Neuronal stem cell (in vitro differentiated cells): Measurements from ENCODE around the gene PPP6R3.

Source experiments
- DNase-seq: peaks from one replicate; pipeline ENCODE4 v3.0.0-alpha.2; 2013; ENCODE audit warnings: low spot score
- H2AFZ ChIP-seq: one replicate; pipeline ENCODE4 v1.6.1; 2013; ENCODE audit warnings: mild to moderate bottlenecking, low read length, inconsistent platforms
- H2AK5ac ChIP-seq: 2 replicates; pipeline ENCODE4 v1.6.1; 2013; ENCODE audit warnings: low read depth, mild to moderate bottlenecking, inconsistent platforms, low read length, moderate library complexity, mixed read lengths
- H2BK120ac ChIP-seq: 2 replicates; pipeline ENCODE4 v1.6.1; 2013; ENCODE audit warnings: low read depth, mild to moderate bottlenecking, inconsistent platforms, low read length, moderate library complexity, mixed read lengths
- H2BK12ac ChIP-seq: one replicate; pipeline ENCODE4 v1.6.1; 2013; ENCODE audit warnings: low read length, inconsistent platforms
- H2BK15ac ChIP-seq: 2 replicates; pipeline ENCODE4 v1.6.1; 2013; ENCODE audit warnings: mild to moderate bottlenecking, low read length, inconsistent platforms, mixed read lengths
- H2BK5ac ChIP-seq: one replicate; pipeline ENCODE4 v1.6.1; 2013; ENCODE audit warnings: inconsistent platforms, mild to moderate bottlenecking, low read length, moderate library complexity
- H3K14ac ChIP-seq: one replicate; pipeline ENCODE4 v1.6.1; 2013; ENCODE audit warnings: low read length, inconsistent platforms
- H3K18ac ChIP-seq: 2 replicates; pipeline ENCODE4 v1.6.1; 2013; ENCODE audit warnings: low read length, inconsistent platforms
- H3K23ac ChIP-seq: 2 replicates; pipeline ENCODE4 v1.6.1; 2013; ENCODE audit warnings: low read depth, mild to moderate bottlenecking, mixed read lengths, low read length, inconsistent platforms; ENCODE audit not compliant: poor library complexity
- H3K27ac ChIP-seq: replicated peaks from 3 replicates; pipeline ENCODE4 v1.5.1; 2013; ENCODE audit warnings: low read length, inconsistent platforms
- H3K27me3 ChIP-seq, 3 experiments: 2 replicates each; pipeline ENCODE4 v1.6.1; 2013; ENCODE audit warnings: low read length in 3 of 3, mild to moderate bottlenecking in 2 of 3, inconsistent platforms in 1 of 3, low read depth in 1 of 3, mixed read lengths in 1 of 3, moderate library complexity in 1 of 3; ENCODE audit not compliant: control insufficient read depth in 3 of 3, insufficient read depth in 3 of 3
- H3K36me3 ChIP-seq, 2 donors: replicated peaks in 1 of 2; 2 replicates each; pipeline ENCODE4 v1.6.1; 2013; ENCODE audit warnings: low read length in 2 of 2; ENCODE audit not compliant: control insufficient read depth in 2 of 2, insufficient read depth in 2 of 2
- H3K4ac ChIP-seq: 2 replicates; pipeline ENCODE4 v1.6.1; 2013; ENCODE audit warnings: inconsistent platforms, mild to moderate bottlenecking, low read length, moderate library complexity
- H3K4me1 ChIP-seq, 2 donors: 1 replicate in 1 of 2; 2 replicates in 1 of 2; pipeline ENCODE4 v1.6.1; 2013; ENCODE audit warnings: low read length in 2 of 2, low read depth in 1 of 2; ENCODE audit not compliant: control insufficient read depth in 2 of 2, insufficient read depth in 1 of 2
- H3K4me2 ChIP-seq: one replicate; pipeline ENCODE4 v1.6.1; 2013; ENCODE audit warnings: mild to moderate bottlenecking, low read length, inconsistent platforms; ENCODE audit not compliant: insufficient read depth, poor library complexity, severe bottlenecking
- H3K4me3 ChIP-seq, 2 donors: 2 replicates each; pipeline ENCODE4 v1.5.1; 2013; ENCODE audit warnings: low read length in 2 of 2, mild to moderate bottlenecking in 2 of 2, inconsistent platforms in 1 of 2, moderate library complexity in 1 of 2
- H3K79me1 ChIP-seq: one replicate; pipeline ENCODE4 v1.6.1; 2013; ENCODE audit warnings: low read depth, mild to moderate bottlenecking, inconsistent platforms, low read length, moderate library complexity
- H3K9ac ChIP-seq: one replicate; pipeline ENCODE4 v1.6.1; 2013; ENCODE audit warnings: mild to moderate bottlenecking, low read depth, low read length, inconsistent platforms; ENCODE audit not compliant: poor library complexity
- H3K9me3 ChIP-seq, 2 donors: replicated peaks in 1 of 2; 2 replicates each; pipeline versions ENCODE3 to v1.6.1; 2013; ENCODE audit warnings: low read length in 2 of 2, mild to moderate bottlenecking in 2 of 2, inconsistent platforms in 1 of 2, low read depth in 1 of 2, mixed read lengths in 1 of 2, moderate library complexity in 1 of 2; ENCODE audit not compliant: control insufficient read depth in 2 of 2, insufficient read depth in 1 of 2
- H4K8ac ChIP-seq: one replicate; pipeline ENCODE4 v1.6.1; 2013; ENCODE audit warnings: low read depth, mild to moderate bottlenecking, inconsistent platforms, low read length, moderate library complexity
- H4K91ac ChIP-seq: one replicate; pipeline ENCODE4 v1.6.1; 2013; ENCODE audit warnings: low read length, low read depth, mild to moderate bottlenecking, inconsistent platforms; ENCODE audit not compliant: poor library complexity
- WGBS, 2 donors: extraction: QIAGEN DNeasy Blood & Tissue Kit; methylation state at CpG; one replicate each; pipeline ENCODE4 v1.1.7; 2013; ENCODE audit warnings: missing lambda C conversion rate in 2 of 2, mixed read lengths in 1 of 2; ENCODE audit not compliant: insufficient read length in 2 of 2, insufficient replicate concordance in 1 of 2; ENCODE audit errors: extremely low coverage in 2 of 2; 5-methylcytosine and 5-hydroxymethylcytosine counted together

The PPP6R3 gene

GRCh38 chr11:68524681-68525080 is 64.1 kb downstream of the PPP6R3 start:
- no peak overlapping the region for H3K14ac ChIP-seq
- H2BK120ac ChIP-seq = no peak overlapping the region
- no peak overlapping the region for H3K27ac ChIP-seq
- H3K9me3 ChIP-seq = no peaks in the 10 kb centered on the region
- H2BK5ac ChIP-seq = no peak overlapping the region
- no peak overlapping the region for H4K8ac ChIP-seq
- no peak overlapping the region for H3K4me2 ChIP-seq
- H3K9ac ChIP-seq = no peak overlapping the region
- no CpG with 5 or more reads among the region's 2 CpGs for WGBS, 2 donors
- H3K36me3 ChIP-seq = peaks cover 22 to 98% of the 10 kb centered on the region in 2 donors
- no peak overlapping the region for H3K4me3 ChIP-seq
- H4K91ac ChIP-seq = no peak overlapping the region
- no peak overlapping the region for H3K18ac ChIP-seq
- H2BK12ac ChIP-seq = no peak overlapping the region
- H2AK5ac ChIP-seq = no peak overlapping the region
- H2BK15ac ChIP-seq = no peak overlapping the region
- no peak overlapping the region for H3K4ac ChIP-seq
- peaks cover 3% of the 10 kb centered on the region for H3K79me1 ChIP-seq
- peaks cover 0 to 4% of the 10 kb centered on the region in 2 donors for H3K4me1 ChIP-seq
- H2AFZ ChIP-seq = no peak overlapping the region
- H3K23ac ChIP-seq = no peak overlapping the region
- no peaks in the 10 kb centered on the region for H3K27me3 ChIP-seq
- DNase-seq = no peak

DNA sequence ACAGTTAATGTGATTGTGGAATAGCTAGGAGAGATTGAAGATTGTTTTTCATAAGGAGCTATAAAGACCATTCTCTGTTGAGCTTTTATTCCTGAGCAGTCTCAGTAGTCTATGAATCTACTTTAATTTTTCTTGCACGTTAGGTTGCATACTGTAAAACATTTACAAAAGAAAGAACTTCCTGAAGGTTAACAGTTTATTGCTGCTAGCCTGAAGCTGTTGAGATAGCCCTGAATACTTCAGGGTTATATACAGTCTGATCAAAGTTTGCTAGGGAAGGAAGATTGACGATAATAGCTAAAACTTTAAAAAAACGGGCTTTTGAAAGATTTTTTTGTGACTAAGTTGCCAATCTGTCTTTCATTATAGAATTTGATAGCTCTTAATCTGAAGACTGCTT is 64.8 kb downstream of the PPP6R3 start:
- Histone ChIP-seq H3K4me3 (no peak overlapping the region), H3K14ac (no peak overlapping the region), H3K4me2 (no peak overlapping the region), H2BK120ac (no peak overlapping the region), H2BK15ac (no peak overlapping the region), H3K9ac (no peak overlapping the region), H3K4me1 (peaks cover 0 to 4% of the 10 kb centered on the region in 2 donors), H3K79me1 (peaks cover 3% of the 10 kb centered on the region), H3K9me3 (no peaks in the 10 kb centered on the region), H4K8ac (no peak overlapping the region), H4K91ac (no peak overlapping the region), H2BK12ac (no peak overlapping the region), H3K36me3 (peaks cover 21 to 96% of the 10 kb centered on the region in 2 donors), H3K4ac (no peak overlapping the region), H2AK5ac (no peak overlapping the region), H3K18ac (no peak overlapping the region), H2BK5ac (no peak overlapping the region), H2AFZ (no peak overlapping the region), H3K27me3 (no peaks in the 10 kb centered on the region), H3K23ac (no peak overlapping the region), H3K27ac (no peak overlapping the region)
- DNase-seq = no peak
- no CpG with 5 or more reads among the region's 3 CpGs for WGBS, 2 donors

DNA sequence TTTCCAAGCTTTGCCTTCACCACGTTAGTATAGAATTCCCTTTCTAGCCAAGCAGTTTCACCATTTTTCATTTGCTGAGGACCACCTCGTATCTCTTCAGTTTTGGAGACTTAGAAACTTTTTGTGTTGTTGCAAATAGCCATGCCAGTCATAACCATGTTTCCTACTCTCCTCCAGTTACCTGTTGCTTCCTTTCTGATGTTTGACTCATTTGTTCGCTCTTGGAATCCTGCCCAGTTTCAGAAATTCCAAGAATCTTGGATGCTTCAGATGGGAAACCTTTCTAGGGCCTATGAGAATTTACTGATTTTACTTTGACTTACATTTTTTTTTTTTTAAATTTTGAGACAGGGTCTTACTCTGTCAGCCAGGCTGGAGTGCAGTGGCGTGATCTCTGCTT is 65.4 kb downstream of the PPP6R3 start:
- Histone ChIP-seq H3K79me1 (peaks cover 3% of the 10 kb centered on the region), H3K9ac (no peak overlapping the region), H2AFZ (no peak overlapping the region), H3K27ac (no peak overlapping the region), H3K14ac (no peak overlapping the region), H2BK5ac (no peak overlapping the region), H3K18ac (no peak overlapping the region), H3K4me1 (peaks cover 0 to 4% of the 10 kb centered on the region in 2 donors), H3K9me3 (no peaks in the 10 kb centered on the region), H2AK5ac (no peak overlapping the region), H2BK12ac (no peak overlapping the region), H3K36me3 (peaks cover 19 to 96% of the 10 kb centered on the region in 2 donors), H3K4me3 (no peak overlapping the region), H3K4me2 (no peak overlapping the region), H3K27me3 (no peaks in the 10 kb centered on the region), H3K23ac (no peak overlapping the region), H2BK120ac (no peak overlapping the region), H4K8ac (no peak overlapping the region), H3K4ac (no peak overlapping the region), H4K91ac (no peak overlapping the region), H2BK15ac (no peak overlapping the region)
- DNase-seq = no peak
- no CpG with 5 or more reads among the region's 4 CpGs for WGBS, 2 donors

DNA sequence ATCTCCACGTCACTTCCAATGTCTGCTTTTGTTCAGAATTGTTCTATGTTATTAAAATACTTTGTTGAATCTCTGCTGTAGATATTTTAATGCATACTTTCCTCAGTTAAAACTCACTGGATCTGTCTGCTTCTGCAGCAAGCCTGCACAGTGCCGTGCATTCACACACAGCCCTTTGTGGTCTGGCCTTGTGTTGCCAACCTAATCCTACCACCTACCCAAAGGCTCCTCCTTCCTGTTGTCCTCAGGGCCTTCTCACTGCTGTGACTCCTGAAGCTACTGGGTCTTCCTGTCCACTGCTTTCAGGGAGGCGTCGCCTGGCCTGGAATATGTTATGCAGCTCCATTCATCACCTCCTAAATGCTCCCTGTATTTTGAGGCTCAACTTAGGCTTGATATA is 67.0 kb downstream of the PPP6R3 start:
- no peak overlapping the region for H3K18ac ChIP-seq
- no peak overlapping the region for H2AFZ ChIP-seq

More for the DNA sequence above, 67.0 kb downstream of the PPP6R3 start:
- H3K14ac ChIP-seq = no peak overlapping the region
- WGBS, 2 donors = no CpG with 5 or more reads among the region's 4 CpGs
- no peaks in the 10 kb centered on the region for H3K9me3 ChIP-seq
- H3K27me3 ChIP-seq = no peaks in the 10 kb centered on the region
- H4K91ac ChIP-seq = no peak overlapping the region
- H2BK15ac ChIP-seq = no peak overlapping the region
- no peak overlapping the region for H4K8ac ChIP-seq
- peaks cover 6% of the 10 kb centered on the region for H3K79me1 ChIP-seq
- no peak overlapping the region for H3K4me3 ChIP-seq
- H3K4me1 ChIP-seq = peaks cover 0 to 4% of the 10 kb centered on the region in 2 donors
- no peak overlapping the region for H2BK5ac ChIP-seq
- H3K4ac ChIP-seq = no peak overlapping the region
- no peak overlapping the region for H3K9ac ChIP-seq
- no peak overlapping the region for H3K27ac ChIP-seq
- no peak overlapping the region for H3K4me2 ChIP-seq
- no peak for DNase-seq
- H2AK5ac ChIP-seq = no peak overlapping the region
- no peak overlapping the region for H3K23ac ChIP-seq
- H2BK120ac ChIP-seq = no peak overlapping the region
- H2BK12ac ChIP-seq = no peak overlapping the region
- H3K36me3 ChIP-seq = peaks cover 17 to 96% of the 10 kb centered on the region in 2 donors
